ENCODE measurements around the gene RBMX. TPM values are rescaled to one million over a fixed set of nuclear protein-coding genes. Genes with fewer than 3 reads are reported as not detected.

The RBMX gene
- total and polyA plus RNA-seq, 2 of the 13 experiments (the other 11 are each of a cell fraction or from before 2014, with no cell fraction given) = 114 to 254 TPM

DNA sequence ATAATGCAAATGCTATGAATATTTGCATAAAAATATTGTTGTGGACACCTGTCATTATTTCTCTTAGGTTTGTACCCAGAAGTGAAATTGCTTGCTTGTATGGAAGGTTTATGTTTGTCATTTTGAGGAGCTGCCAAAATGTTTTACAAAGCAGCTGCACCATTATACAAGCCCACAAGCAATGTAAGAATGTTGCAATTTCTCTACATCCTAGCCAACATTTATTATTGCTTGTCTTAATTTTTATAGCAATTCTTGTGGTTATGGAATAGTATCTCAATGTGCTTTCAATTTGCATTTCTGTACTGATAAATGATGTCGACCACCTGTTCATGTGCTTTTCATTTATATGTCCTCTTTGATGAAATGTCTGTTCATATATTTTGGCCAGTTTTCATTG, 18.7 kb upstream of the RBMX start:
- ATAC-seq (no peak), FAIRE-seq (no peak), DNase-seq (ENCODE audit: low spot score) (no peak)
- no peaks in the 10 kb centered on the region for H3K79me2 ChIP-seq (ENCODE audit: insufficient read depth, low read length)
- H4K20me1 ChIP-seq (ENCODE audit: insufficient read depth, low read length) = no peaks in the 10 kb centered on the region
- TF ChIP-seq ZNF543 (CRISPR knock-in tag; IDR thresholded peaks at IDR 0.05) (no peak), SRSF1 (optimal IDR thresholded peaks at IDR 0.05; ENCODE audit: low read depth, low read length) (no peak), ZNF441 (CRISPR knock-in tag; IDR thresholded peaks at IDR 0.05; ENCODE audit: borderline replicate concordance) (no peak), NAIF1 (CRISPR knock-in tag; IDR thresholded peaks at IDR 0.05; ENCODE audit: borderline replicate concordance) (no peak), ZNF17 (CRISPR knock-in tag; IDR thresholded peaks at IDR 0.05) (no peak), NR2F2 (IDR thresholded peaks at IDR 0.05; ENCODE audit: borderline replicate concordance, low read depth) (no peak), MXD4 (CRISPR knock-in tag; IDR thresholded peaks at IDR 0.05) (no peak), ZSCAN25 (CRISPR knock-in tag; IDR thresholded peaks at IDR 0.05) (no peak), RELA (CRISPR knock-in tag; IDR thresholded peaks at IDR 0.05) (no peak), ZNF317 (CRISPR knock-in tag; IDR thresholded peaks at IDR 0.05) (no peak), RBFOX2 (IDR thresholded peaks at IDR 0.05; ENCODE audit: low read depth, low read length) (no peak), TEAD3 (CRISPR knock-in tag; optimal IDR thresholded peaks at IDR 0.05; ENCODE audit: borderline replicate concordance) (no peak), SP140L (CRISPR knock-in tag; IDR thresholded peaks at IDR 0.05; ENCODE audit: borderline replicate concordance) (no peak), WIZ (CRISPR knock-in tag; IDR thresholded peaks at IDR 0.05) (no peak)
- TF ChIP-seq, protein P1, sequence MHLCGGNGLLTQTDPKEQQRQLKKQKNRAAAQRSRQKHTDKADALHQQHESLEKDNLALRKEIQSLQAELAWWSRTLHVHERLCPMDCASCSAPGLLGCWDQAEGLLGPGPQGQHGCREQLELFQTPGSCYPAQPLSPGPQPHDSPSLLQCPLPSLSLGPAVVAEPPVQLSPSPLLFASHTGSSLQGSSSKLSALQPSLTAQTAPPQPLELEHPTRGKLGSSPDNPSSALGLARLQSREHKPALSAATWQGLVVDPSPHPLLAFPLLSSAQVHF (CRISPR knock-in tag; IDR thresholded peaks at IDR 0.05) = no peak
- TF ChIP-seq, protein P2, sequence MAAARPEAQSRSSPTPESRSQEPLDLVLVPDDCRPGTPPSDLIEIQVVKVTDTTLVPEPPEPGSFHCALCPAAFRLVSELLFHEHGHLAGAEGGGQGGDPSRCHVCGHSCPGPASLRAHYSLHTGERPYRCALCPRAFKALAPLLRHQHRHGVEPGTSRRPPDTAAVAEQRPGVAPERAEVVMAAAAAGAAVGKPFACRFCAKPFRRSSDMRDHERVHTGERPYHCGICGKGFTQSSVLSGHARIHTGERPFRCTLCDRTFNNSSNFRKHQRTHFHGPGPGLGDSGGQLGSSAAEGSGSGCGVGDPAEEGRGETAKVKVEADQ (CRISPR knock-in tag; IDR thresholded peaks at IDR 0.05; ENCODE audit: borderline replicate concordance) = no peak
- TF ChIP-seq, protein P3, sequence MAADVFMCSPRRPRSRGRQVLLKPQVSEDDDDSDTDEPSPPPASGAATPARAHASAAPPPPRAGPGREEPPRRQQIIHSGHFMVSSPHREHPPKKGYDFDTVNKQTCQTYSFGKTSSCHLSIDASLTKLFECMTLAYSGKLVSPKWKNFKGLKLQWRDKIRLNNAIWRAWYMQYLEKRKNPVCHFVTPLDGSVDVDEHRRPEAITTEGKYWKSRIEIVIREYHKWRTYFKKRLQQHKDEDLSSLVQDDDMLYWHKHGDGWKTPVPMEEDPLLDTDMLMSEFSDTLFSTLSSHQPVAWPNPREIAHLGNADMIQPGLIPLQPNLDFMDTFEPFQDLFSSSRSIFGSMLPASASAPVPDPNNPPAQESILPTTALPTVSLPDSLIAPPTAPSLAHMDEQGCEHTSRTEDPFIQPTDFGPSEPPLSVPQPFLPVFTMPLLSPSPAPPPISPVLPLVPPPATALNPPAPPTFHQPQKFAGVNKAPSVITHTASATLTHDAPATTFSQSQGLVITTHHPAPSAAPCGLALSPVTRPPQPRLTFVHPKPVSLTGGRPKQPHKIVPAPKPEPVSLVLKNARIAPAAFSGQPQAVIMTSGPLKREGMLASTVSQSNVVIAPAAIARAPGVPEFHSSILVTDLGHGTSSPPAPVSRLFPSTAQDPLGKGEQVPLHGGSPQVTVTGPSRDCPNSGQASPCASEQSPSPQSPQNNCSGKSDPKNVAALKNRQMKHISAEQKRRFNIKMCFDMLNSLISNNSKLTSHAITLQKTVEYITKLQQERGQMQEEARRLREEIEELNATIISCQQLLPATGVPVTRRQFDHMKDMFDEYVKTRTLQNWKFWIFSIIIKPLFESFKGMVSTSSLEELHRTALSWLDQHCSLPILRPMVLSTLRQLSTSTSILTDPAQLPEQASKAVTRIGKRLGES (CRISPR knock-in tag; IDR thresholded peaks at IDR 0.05; ENCODE audit: borderline replicate concordance) = no peak
- TF ChIP-seq, protein P4, sequence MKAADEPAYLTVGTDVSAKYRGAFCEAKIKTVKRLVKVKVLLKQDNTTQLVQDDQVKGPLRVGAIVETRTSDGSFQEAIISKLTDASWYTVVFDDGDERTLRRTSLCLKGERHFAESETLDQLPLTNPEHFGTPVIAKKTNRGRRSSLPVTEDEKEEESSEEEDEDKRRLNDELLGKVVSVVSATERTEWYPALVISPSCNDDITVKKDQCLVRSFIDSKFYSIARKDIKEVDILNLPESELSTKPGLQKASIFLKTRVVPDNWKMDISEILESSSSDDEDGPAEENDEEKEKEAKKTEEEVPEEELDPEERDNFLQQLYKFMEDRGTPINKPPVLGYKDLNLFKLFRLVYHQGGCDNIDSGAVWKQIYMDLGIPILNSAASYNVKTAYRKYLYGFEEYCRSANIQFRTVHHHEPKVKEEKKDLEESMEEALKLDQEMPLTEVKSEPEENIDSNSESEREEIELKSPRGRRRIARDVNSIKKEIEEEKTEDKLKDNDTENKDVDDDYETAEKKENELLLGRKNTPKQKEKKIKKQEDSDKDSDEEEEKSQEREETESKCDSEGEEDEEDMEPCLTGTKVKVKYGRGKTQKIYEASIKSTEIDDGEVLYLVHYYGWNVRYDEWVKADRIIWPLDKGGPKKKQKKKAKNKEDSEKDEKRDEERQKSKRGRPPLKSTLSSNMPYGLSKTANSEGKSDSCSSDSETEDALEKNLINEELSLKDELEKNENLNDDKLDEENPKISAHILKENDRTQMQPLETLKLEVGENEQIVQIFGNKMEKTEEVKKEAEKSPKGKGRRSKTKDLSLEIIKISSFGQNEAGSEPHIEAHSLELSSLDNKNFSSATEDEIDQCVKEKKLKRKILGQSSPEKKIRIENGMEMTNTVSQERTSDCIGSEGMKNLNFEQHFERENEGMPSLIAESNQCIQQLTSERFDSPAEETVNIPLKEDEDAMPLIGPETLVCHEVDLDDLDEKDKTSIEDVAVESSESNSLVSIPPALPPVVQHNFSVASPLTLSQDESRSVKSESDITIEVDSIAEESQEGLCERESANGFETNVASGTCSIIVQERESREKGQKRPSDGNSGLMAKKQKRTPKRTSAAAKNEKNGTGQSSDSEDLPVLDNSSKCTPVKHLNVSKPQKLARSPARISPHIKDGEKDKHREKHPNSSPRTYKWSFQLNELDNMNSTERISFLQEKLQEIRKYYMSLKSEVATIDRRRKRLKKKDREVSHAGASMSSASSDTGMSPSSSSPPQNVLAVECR (CRISPR knock-in tag; IDR thresholded peaks at IDR 0.05; ENCODE audit: borderline replicate concordance) = no peak
- no peak overlapping the region for H3K9ac ChIP-seq (ENCODE audit: insufficient read depth, low read depth, low read length)
- H3K4me3 ChIP-seq (replicated peaks in 1 of 3; ENCODE audit: insufficient read depth in 1 of 3, low read depth in 2 of 3, low read length in 3 of 3) = no peak overlapping the region
- CTCF ChIA-PET (ENCODE audit: low intra/inter-chr PET ratio, low total read pairs) = no interaction called here
- no peak overlapping the region for H2AFZ ChIP-seq (ENCODE audit: low read length)
- H3K36me3 ChIP-seq (replicated peaks in 1 of 2; ENCODE audit: control insufficient read depth in 1 of 2, insufficient read depth in 2 of 2, low read length in 2 of 2) = no peaks in the 10 kb centered on the region
- intact Hi-C loops (cut with micrococcal nuclease; ENCODE audit: unreplicated experiment) (no loop called here), in situ Hi-C loops (cut with HindIII; ENCODE audit: extremely low pct_ligation_motif_present, low pct_unique_long_range_greater_than_20kb) (no loop called here)
- H3K9me3 ChIP-seq (ENCODE audit: low read length) = no peaks in the 10 kb centered on the region
- no TSS peak for BruUV-seq (replicated peaks)
- no peaks in the 10 kb centered on the region for H3K4me1 ChIP-seq (ENCODE audit: insufficient read depth, low read length)
- no peak overlapping the region for H3K27ac ChIP-seq (ENCODE audit: extremely low read length, insufficient read depth, low read length)
- 62% methylated on average over 1 of the region's 1 CpG for WGBS (ENCODE audit: low lambda C conversion rate)
- no peaks in the 10 kb centered on the region for H3K27me3 ChIP-seq (ENCODE audit: control insufficient read depth in 1 of 2, insufficient read depth in 2 of 2, low read length in 2 of 2)
- no peak overlapping the region for H3K4me2 ChIP-seq (ENCODE audit: low read depth, low read length)
- POLR2A ChIA-PET = interaction anchor here (1.6 kb wide), 1 partner anchor 19 kb away, joined by 4 read pairs; the partner anchor contains the start of gene RBMX

All from HepG2 (cell line).